Thymus (tissue), 11 donors: Measurements from ENCODE around the gene FTCD. TPM values are rescaled to one million over a fixed set of nuclear protein-coding genes. Genes with fewer than 3 reads are reported as not detected.
A peak's percentile ranks its signal among the peaks of the same experiment; 100 is the strongest.
"Not testable (repeated sequence)": the region's sequence is repeated elsewhere in the genome, so short reads cannot be mapped to it uniquely, and the experiment has no call there.

ENCODE experiments used
- DNase-seq, 9 donors: peaks; one replicate each; pipeline ENCODE4 v3.0.0-alpha.2; 2013; ENCODE audit warnings: low spot score in 9 of 9, low read depth in 6 of 9, missing footprints in 1 of 9
- H3K27ac ChIP-seq, 2 donors: one replicate each; pipeline ENCODE4 v1.5.1; 2013; ENCODE audit warnings: control low read depth in 1 of 2, low read depth in 1 of 2, low read length in 1 of 2, mild to moderate bottlenecking in 1 of 2, moderate library complexity in 1 of 2
- H3K27me3 ChIP-seq, 2 donors: one replicate each; pipeline ENCODE4 v1.5.1; 2013; ENCODE audit warnings: low read length in 1 of 2; ENCODE audit not compliant: control insufficient read depth in 2 of 2, insufficient read depth in 1 of 2
- H3K36me3 ChIP-seq, 2 donors: one replicate each; pipeline ENCODE4 v1.5.1; 2013; ENCODE audit warnings: low read length in 1 of 2, mild to moderate bottlenecking in 1 of 2, moderate library complexity in 1 of 2; ENCODE audit not compliant: control insufficient read depth in 2 of 2, insufficient read depth in 2 of 2
- H3K4me1 ChIP-seq, 2 donors: one replicate each; pipeline ENCODE4 v1.5.1; 2013; ENCODE audit warnings: low read length in 2 of 2; ENCODE audit not compliant: control insufficient read depth in 2 of 2, insufficient read depth in 2 of 2
- H3K4me3 ChIP-seq, 2 donors: one replicate each; pipeline ENCODE4 v1.5.1; 2013; ENCODE audit warnings: low read length in 2 of 2, control low read depth in 1 of 2, mild to moderate bottlenecking in 1 of 2
- H3K9me3 ChIP-seq, 2 donors: one replicate each; pipeline ENCODE4 v1.5.1; 2013; ENCODE audit warnings: low read length in 1 of 2, mild to moderate bottlenecking in 1 of 2; ENCODE audit not compliant: control insufficient read depth in 2 of 2, insufficient read depth in 1 of 2
- WGBS: extraction: QIAGEN DNeasy Blood & Tissue Kit; methylation state at CpG from one replicate; pipeline ENCODE4 v1.1.7; 2013; 5-methylcytosine and 5-hydroxymethylcytosine counted together
- polyA plus RNA-seq: library from polyadenylated mRNA; stranded (reverse); fragments of 200-250 nt; gene quantifications from one replicate; pipeline ENCODE4 v1.2.3, GENCODE V29; 2013
- total RNA-seq: library from RNA; stranded (reverse); fragments of 120-200 nt; gene quantifications from one replicate; pipeline ENCODE4 v1.2.4, GENCODE V29; 2013
- donor health status: healthy.

FTCD gene
- total and polyA plus RNA-seq, 2 donors = 0.09 to 1.6 TPM

- H3K36me3 ChIP-seq = no peaks in the 10 kb centered on the region
- DNase-seq = no peak
- no peak overlapping the region for H3K27ac ChIP-seq
- H3K4me3 ChIP-seq = no peak overlapping the region
- no peaks in the 10 kb centered on the region for H3K27me3 ChIP-seq
- H3K4me1 ChIP-seq = no peaks in the 10 kb centered on the region
- peaks cover 4 to 22% of the 10 kb centered on the region in 2 donors for H3K9me3 ChIP-seq
- WGBS = 89% methylated on average over 12 of the region's 12 CpGs
Measured at GRCh38 chr21:46111193-46111571, 44.2 kb downstream of the FTCD start.

- Histone ChIP-seq H3K9me3 (peaks cover 4 to 17% of the 10 kb centered on the region in 2 donors), H3K4me1 (no peaks in the 10 kb centered on the region), H3K4me3 (no peak overlapping the region), H3K27ac (no peak overlapping the region), H3K36me3 (no peaks in the 10 kb centered on the region), H3K27me3 (no peaks in the 10 kb centered on the region)
- 96% methylated on average over 20 of the region's 20 CpGs for WGBS
- DNase-seq = no peak
Measured at GRCh38 chr21:46110499-46111192, 44.7 kb downstream of the FTCD start.

GRCh38 chr21:46109313-46110221 is 45.8 kb downstream of the FTCD start:
- Histone ChIP-seq H3K36me3 (no peaks in the 10 kb centered on the region), H3K9me3 (peaks cover 4 to 10% of the 10 kb centered on the region in 2 donors), H3K4me1 (no peaks in the 10 kb centered on the region), H3K27me3 (no peaks in the 10 kb centered on the region), H3K4me3 (no peak overlapping the region), H3K27ac (no peak overlapping the region)
- WGBS = 95% methylated on average over 19 of the region's 19 CpGs
- no peak for DNase-seq

- no peak overlapping the region for H3K4me3 ChIP-seq
- H3K36me3 ChIP-seq = no peaks in the 10 kb centered on the region
- WGBS = 89% methylated on average over 9 of the region's 9 CpGs
- DNase-seq = no peak
- no peaks in the 10 kb centered on the region for H3K4me1 ChIP-seq
- peaks cover 4 to 10% of the 10 kb centered on the region in 2 donors for H3K9me3 ChIP-seq
- H3K27me3 ChIP-seq = no peaks in the 10 kb centered on the region
- no peak overlapping the region for H3K27ac ChIP-seq
Measured at GRCh38 chr21:46108827-46109312, 46.5 kb downstream of the FTCD start.

- H3K36me3 ChIP-seq, H3K27me3 ChIP-seq, H3K4me3 ChIP-seq, H3K27ac ChIP-seq, DNase-seq, H3K4me1 ChIP-seq: not testable (repeated sequence)
- WGBS = 96% methylated on average over 2 of the region's 2 CpGs
- peaks cover 4 to 10% of the 10 kb centered on the region in 2 donors for H3K9me3 ChIP-seq
Measured at GRCh38 chr21:46107376-46107775, 48.0 kb downstream of the FTCD start.

- Histone ChIP-seq H3K4me1 (no peaks in the 10 kb centered on the region), H3K4me3 (no peak overlapping the region), H3K36me3 (no peaks in the 10 kb centered on the region), H3K27me3 (peaks cover 13 to 20% of the 10 kb centered on the region in 2 donors), H3K9me3 (peaks cover 2 to 8% of the 10 kb centered on the region in 2 donors), H3K27ac (no peak overlapping the region)
- DNase-seq = no peak
Measured at GRCh38 chr21:46104104-46104503, 51.3 kb downstream of the FTCD start.

- WGBS = 94% methylated on average over 4 of the region's 4 CpGs
Measured at GRCh38 chr21:46100906-46101305, 54.5 kb downstream of the FTCD start.

GRCh38 chr21:46100426-46100825 is 55.0 kb downstream of the FTCD start:
- WGBS = 89% methylated on average over 7 of the region's 7 CpGs
- DNase-seq = no peak
- Histone ChIP-seq H3K27me3 (peaks cover 36 to 55% of the 10 kb centered on the region in 2 donors), H3K27ac (no peak overlapping the region), H3K36me3 (no peaks in the 10 kb centered on the region), H3K4me1 (peaks cover 0 to 2% of the 10 kb centered on the region in 2 donors), H3K9me3 (peaks cover 0 to 3% of the 10 kb centered on the region in 2 donors), H3K4me3 (no peak overlapping the region)

More at GRCh38 chr21:46100906-46101305, 54.5 kb downstream of the FTCD start:
- Histone ChIP-seq H3K4me1 (peaks cover 0 to 2% of the 10 kb centered on the region in 2 donors), H3K36me3 (no peaks in the 10 kb centered on the region), H3K9me3 (peaks cover 0 to 3% of the 10 kb centered on the region in 2 donors), H3K27me3 (peaks cover 34 to 50% of the 10 kb centered on the region in 2 donors), H3K27ac (no peak overlapping the region), H3K4me3 (no peak overlapping the region)
- no peak for DNase-seq

- DNase-seq = no peak
- H3K4me1 ChIP-seq = peaks cover 0 to 2% of the 10 kb centered on the region in 2 donors
- WGBS = 94% methylated on average over 6 of the region's 6 CpGs
- peaks cover 0 to 3% of the 10 kb centered on the region in 2 donors for H3K9me3 ChIP-seq
- peaks cover 36 to 55% of the 10 kb centered on the region in 2 donors for H3K27me3 ChIP-seq
- no peak overlapping the region for H3K27ac ChIP-seq
- no peaks in the 10 kb centered on the region for H3K36me3 ChIP-seq
- peak overlapping the region in 1 of 2 donors; percentile 18 for H3K4me3 ChIP-seq
Measured at GRCh38 chr21:46100020-46100419, 55.4 kb downstream of the FTCD start.
